Heart left ventricle (tissue), 13 donors: ENCODE measurements around the gene GNAI2.

ENCODE experiments used
- POLR2A ChIP-seq, 2 donors: fragments of 450-650 bp; IDR thresholded peaks; one replicate each; pipeline ENCODE4 v1.6.1; 2017; ENCODE audit warnings: antibody characterized with exemption in 2 of 2, mild to moderate bottlenecking in 2 of 2, moderate library complexity in 2 of 2
- TF ChIP-seq, protein P1 (sequence below), 12 donors: fragments of 200-600 bp; sonication (generic) in 4 of 12; IDR thresholded peaks; one replicate each; pipeline versions ENCODE4 v1.5.0 to v1.8.0; 2018 to 2022; ENCODE audit warnings: antibody characterized with exemption in 12 of 12, mild to moderate bottlenecking in 5 of 12
- donor health status: ischemic (EF 13 %, LVEDD 7.1; RV severe dilation, severe dysfunction).
- donor health status: DM: no; HTN: yes; CAD: no.
- donor health status: DM: no; HTN: no; CAD: no.
- donor health status: ischemic (EF 25% LVEDD 6.9; RV normal size, moderate dysfunction).
- donor health status: ischemic (EF 25% LVEDD 5.7; RV mildly dilated, moderate dysfunction).
- donor health status: ischemic (EF 35%, LVEDD 5.7; RV mildly dilated, moderate dysfunction).
- donor health status: nonischemic (EF 11% LVEDD 7.7; RV severe dilation, severe dysfunction).
- donor health status: DM: yes; HTN: yes; CAD: no.
- donor health status: PGD.
- donor health status: ischemic (EF 29% LVEDD 5.4; RV normal size, mild dysfunction).
- donor health status: nonischemic (EF 23%, LVEDD 6.1; RV moderate dilation, normal function).

DNA sequence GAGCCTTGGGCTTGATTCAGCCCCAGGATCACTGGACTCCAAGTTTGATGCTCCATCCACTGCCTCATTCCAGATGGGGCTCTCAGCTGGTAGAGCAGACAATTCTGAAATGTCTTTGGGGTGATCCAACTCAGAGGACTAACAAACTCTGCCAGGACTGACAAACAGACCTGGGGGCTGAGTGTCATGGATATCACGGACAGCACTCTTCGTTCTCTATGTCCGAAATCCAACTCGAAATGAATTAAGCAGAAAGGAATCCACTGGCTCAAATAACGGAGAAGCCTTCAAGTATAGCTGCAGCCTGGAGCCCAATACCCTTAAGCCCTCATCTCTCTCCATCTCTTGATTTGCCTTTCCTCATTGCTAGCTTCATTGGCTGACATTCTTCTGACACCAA is 16.7 kb upstream of the GNAI2 start:
- TF ChIP-seq, protein P1, sequence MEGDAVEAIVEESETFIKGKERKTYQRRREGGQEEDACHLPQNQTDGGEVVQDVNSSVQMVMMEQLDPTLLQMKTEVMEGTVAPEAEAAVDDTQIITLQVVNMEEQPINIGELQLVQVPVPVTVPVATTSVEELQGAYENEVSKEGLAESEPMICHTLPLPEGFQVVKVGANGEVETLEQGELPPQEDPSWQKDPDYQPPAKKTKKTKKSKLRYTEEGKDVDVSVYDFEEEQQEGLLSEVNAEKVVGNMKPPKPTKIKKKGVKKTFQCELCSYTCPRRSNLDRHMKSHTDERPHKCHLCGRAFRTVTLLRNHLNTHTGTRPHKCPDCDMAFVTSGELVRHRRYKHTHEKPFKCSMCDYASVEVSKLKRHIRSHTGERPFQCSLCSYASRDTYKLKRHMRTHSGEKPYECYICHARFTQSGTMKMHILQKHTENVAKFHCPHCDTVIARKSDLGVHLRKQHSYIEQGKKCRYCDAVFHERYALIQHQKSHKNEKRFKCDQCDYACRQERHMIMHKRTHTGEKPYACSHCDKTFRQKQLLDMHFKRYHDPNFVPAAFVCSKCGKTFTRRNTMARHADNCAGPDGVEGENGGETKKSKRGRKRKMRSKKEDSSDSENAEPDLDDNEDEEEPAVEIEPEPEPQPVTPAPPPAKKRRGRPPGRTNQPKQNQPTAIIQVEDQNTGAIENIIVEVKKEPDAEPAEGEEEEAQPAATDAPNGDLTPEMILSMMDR (IDR thresholded peaks at IDR 0.05): no peak
- TF ChIP-seq POLR2A (IDR thresholded peaks at IDR 0.05): no peak
